Tibial nerve (tissue), 4 donors: ENCODE results near the gene PHF23. TPM values are rescaled to one million over a fixed set of nuclear protein-coding genes. Genes with fewer than 3 reads are reported as not detected.
A peak's percentile ranks its signal among the peaks of the same experiment; 100 is the strongest.

Source experiments
- DNase-seq, 2 donors: peaks; one replicate each; pipeline ENCODE4 v3.0.0-alpha.2; 2019; ENCODE audit warnings: low spot score in 2 of 2
- H3K27ac ChIP-seq, 4 donors: fragments of 200-600 bp; sonication (generic) in 3 of 4; one replicate each; pipeline ENCODE4 v1.5.1; 2017 to 2019; ENCODE audit warnings: mild to moderate bottlenecking in 1 of 4
- H3K27me3 ChIP-seq, 2 donors: fragments of 200-600 bp; sonication (generic) in 1 of 2; one replicate each; pipeline versions ENCODE4 v1.5.1 to v1.6.0; 2017 to 2019
- H3K36me3 ChIP-seq, 3 donors: fragments of 200-600 bp; sonication (generic); one replicate each; pipeline ENCODE4 v1.5.1; 2018 to 2019
- H3K4me1 ChIP-seq, 4 donors: fragments of 200-600 bp; sonication (generic) in 3 of 4; one replicate each; pipeline ENCODE4 v1.5.1; 2017 to 2019
- H3K4me3 ChIP-seq, 4 donors: fragments of 200-600 bp; sonication (generic) in 3 of 4; one replicate each; pipeline ENCODE4 v1.5.1; 2017 to 2019; ENCODE audit warnings: mild to moderate bottlenecking in 1 of 4, moderate library complexity in 1 of 4
- H3K9me3 ChIP-seq, 4 donors: fragments of 200-600 bp; sonication (generic) in 3 of 4; one replicate each; pipeline ENCODE4 v1.5.1; 2017 to 2019
- EP300 ChIP-seq, 2 donors: sonication (generic); formaldehyde crosslinking; IDR thresholded peaks; one replicate each; pipeline ENCODE4 v1.6.1; 2017; ENCODE audit warnings: antibody characterized with exemption in 2 of 2, mild to moderate bottlenecking in 1 of 2
- POLR2A ChIP-seq, 2 donors: fragments of 450-650 bp; IDR thresholded peaks; one replicate each; pipeline ENCODE4 v1.6.1; 2017; ENCODE audit warnings: antibody characterized with exemption in 2 of 2, mild to moderate bottlenecking in 2 of 2, moderate library complexity in 2 of 2
- WGBS, 2 donors: methylation state at CpG; one replicate each; pipeline ENCODE4 v1.1.5; 2018; 5-methylcytosine and 5-hydroxymethylcytosine counted together
- total RNA-seq, 4 donors: library from RNA; depleted of rRNA; stranded (reverse); fragments of >200 nt; gene quantifications; one replicate each; pipeline ENCODE4 v1.1.0, GENCODE V29; 2016
- TF ChIP-seq, protein P1 (sequence below), 5 experiments: fragments of 200-600 bp in 3 of 5; fragments of 450-650 bp in 2 of 5; sonication (generic) in 3 of 5; IDR thresholded peaks; one replicate each; pipeline ENCODE4 v1.5.1; 2016 to 2019; ENCODE audit warnings: antibody characterized with exemption in 5 of 5, mild to moderate bottlenecking in 3 of 5, moderate library complexity in 2 of 5

PHF23 gene
- total RNA-seq, 4 donors from 2014 or later = 20.3 to 29.7 (median 23.3) TPM

- no peaks in the 10 kb centered on the region for H3K9me3 ChIP-seq
- no peak for DNase-seq
- H3K27ac ChIP-seq = no peak overlapping the region
- no peaks in the 10 kb centered on the region for H3K36me3 ChIP-seq
- WGBS, 2 donors = 38 to 42% methylated on average over 1 of the region's 1 CpG
- H3K4me3 ChIP-seq = no peak overlapping the region
- H3K27me3 ChIP-seq = peaks cover 0 to 39% of the 10 kb centered on the region in 2 donors
- peaks cover 0 to 21% (median 4%) of the 10 kb centered on the region in 4 donors for H3K4me1 ChIP-seq
- TF ChIP-seq, protein P1, sequence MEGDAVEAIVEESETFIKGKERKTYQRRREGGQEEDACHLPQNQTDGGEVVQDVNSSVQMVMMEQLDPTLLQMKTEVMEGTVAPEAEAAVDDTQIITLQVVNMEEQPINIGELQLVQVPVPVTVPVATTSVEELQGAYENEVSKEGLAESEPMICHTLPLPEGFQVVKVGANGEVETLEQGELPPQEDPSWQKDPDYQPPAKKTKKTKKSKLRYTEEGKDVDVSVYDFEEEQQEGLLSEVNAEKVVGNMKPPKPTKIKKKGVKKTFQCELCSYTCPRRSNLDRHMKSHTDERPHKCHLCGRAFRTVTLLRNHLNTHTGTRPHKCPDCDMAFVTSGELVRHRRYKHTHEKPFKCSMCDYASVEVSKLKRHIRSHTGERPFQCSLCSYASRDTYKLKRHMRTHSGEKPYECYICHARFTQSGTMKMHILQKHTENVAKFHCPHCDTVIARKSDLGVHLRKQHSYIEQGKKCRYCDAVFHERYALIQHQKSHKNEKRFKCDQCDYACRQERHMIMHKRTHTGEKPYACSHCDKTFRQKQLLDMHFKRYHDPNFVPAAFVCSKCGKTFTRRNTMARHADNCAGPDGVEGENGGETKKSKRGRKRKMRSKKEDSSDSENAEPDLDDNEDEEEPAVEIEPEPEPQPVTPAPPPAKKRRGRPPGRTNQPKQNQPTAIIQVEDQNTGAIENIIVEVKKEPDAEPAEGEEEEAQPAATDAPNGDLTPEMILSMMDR (IDR thresholded peaks at IDR 0.05) = no peak
- TF ChIP-seq POLR2A (IDR thresholded peaks at IDR 0.05) (no peak), EP300 (IDR thresholded peaks at IDR 0.05) (no peak)
These were observed 27.5 kb upstream of the PHF23 start for GRCh38 chr17:7266784-7267183.

DNA sequence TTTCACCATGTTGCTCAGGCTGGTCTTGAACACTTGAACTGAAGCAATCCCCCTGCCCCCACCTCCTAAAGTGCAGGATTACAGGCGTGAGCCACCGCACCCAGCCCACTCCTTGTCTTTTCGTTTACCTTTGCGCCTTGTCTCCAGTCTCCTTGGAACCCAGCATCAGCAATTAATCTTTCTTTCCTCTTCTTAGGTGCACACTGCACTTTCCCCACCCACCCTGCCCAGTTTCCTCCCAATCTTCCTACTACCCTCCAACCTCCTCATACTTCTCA, 24.5 kb upstream of the PHF23 start:
- no peaks in the 10 kb centered on the region for H3K9me3 ChIP-seq
- H3K36me3 ChIP-seq = peaks cover 0 to 13% (median 0%) of the 10 kb centered on the region in 3 donors
- H3K27ac ChIP-seq = peak overlapping the region in 1 of 4 donors; percentile 76
- no peak for DNase-seq
- peaks cover 0 to 38% (median 13%) of the 10 kb centered on the region in 4 donors for H3K4me1 ChIP-seq
- peak overlapping the region in 1 of 4 donors; percentile 41 for H3K4me3 ChIP-seq
- TF ChIP-seq POLR2A (IDR thresholded peaks at IDR 0.05) = no peak
- no peak for TF ChIP-seq EP300 (IDR thresholded peaks at IDR 0.05)
- TF ChIP-seq, protein P1 (IDR thresholded peaks at IDR 0.05) = no peak
- WGBS, 2 donors = 55 to 56% methylated on average over 4 of the region's 4 CpGs
- peaks cover 0 to 55% of the 10 kb centered on the region in 2 donors for H3K27me3 ChIP-seq

GRCh38 chr17:7262935-7263800, 23.9 kb upstream of the PHF23 start:
- no peak for DNase-seq
- Histone ChIP-seq H3K4me1 (peaks cover 0 to 38% (median 13%) of the 10 kb centered on the region in 4 donors), H3K9me3 (no peaks in the 10 kb centered on the region), H3K36me3 (peaks cover 0 to 19% (median 0%) of the 10 kb centered on the region in 3 donors), H3K27ac (peak overlapping the region in 1 of 4 donors; percentile 76), H3K4me3 (peak overlapping the region in 3 of 4 donors; percentile 11 to 41 (median 16)), H3K27me3 (peaks cover 0 to 55% of the 10 kb centered on the region in 2 donors)
- no peak for TF ChIP-seq EP300 (IDR thresholded peaks at IDR 0.05)
- no peak for TF ChIP-seq POLR2A (IDR thresholded peaks at IDR 0.05)
- TF ChIP-seq, protein P1 (IDR thresholded peaks at IDR 0.05) = no peak
- WGBS, 2 donors = 9 to 14% methylated on average over 26 of the region's 26 CpGs

GRCh38 chr17:7262192-7262934, 23.1 kb upstream of the PHF23 start, which contains the start of gene CLDN7:
Gene CLDN7, minus strand, starts transcription at chr17:7262478. Its CDS starts 435 bp downstream, at chr17:7262043.
- peak within 1 kb of the TSS; percentile 18 to 49 (median 44) for H3K4me3 ChIP-seq
- no peaks in the 10 kb centered on the region for H3K9me3 ChIP-seq
- peaks cover 0 to 38% (median 13%) of the 10 kb centered on the region in 4 donors for H3K4me1 ChIP-seq
- no peak for TF ChIP-seq EP300 (IDR thresholded peaks at IDR 0.05)
- TF ChIP-seq, protein P1 (IDR thresholded peaks at IDR 0.05) = no peak
- TF ChIP-seq POLR2A (IDR thresholded peaks at IDR 0.05) = no peak
- 5 to 8% methylated on average over 48 to 51 of the region's 64 CpGs for WGBS, 2 donors
- H3K36me3 ChIP-seq = peaks cover 0 to 27% (median 0%) of the 10 kb centered on the region in 3 donors
- H3K27ac ChIP-seq = peak within 1 kb of the TSS in 1 of 4 donors; percentile 76
- no peak for DNase-seq
- H3K27me3 ChIP-seq = peaks cover 0 to 49% of the 10 kb centered on the region in 2 donors
